Measurements from ENCODE around the gene KDM4B. TPM values are rescaled to one million over a fixed set of nuclear protein-coding genes. Genes with fewer than 3 reads are reported as not detected.

KDM4B gene
- total and polyA plus RNA-seq, 10 of the 15 experiments (the other 5 are each of a cell fraction or from before 2014, with no cell fraction given) = 0.47 to 49.6 (median 16.2) TPM

GRCh38 chr19:5040544-5041167, 71.7 kb downstream of the KDM4B start:
- ChIA-PET CTCF (no interaction called here), SMC1A (ENCODE audit: uncharacterized antibody, unreplicated experiment) (no interaction called here), RAD21 (ENCODE audit: unreplicated experiment) (no interaction called here), POLR2A (no interaction called here)
- DNase-seq (ENCODE audit: low read depth, low spot score) (no peak), ATAC-seq (no peak), FAIRE-seq (no peak)
- TF ChIP-seq CBFB (IDR thresholded peaks at IDR 0.05; ENCODE audit: low read depth) = no peak
- H2AFZ ChIP-seq (ENCODE audit: control insufficient read depth, low read depth, low read length) = no peak overlapping the region
- in situ Hi-C loops (cut with MboI) (no loop called here), intact Hi-C loops (cut with micrococcal nuclease; ENCODE audit: unreplicated experiment) (no loop called here)
- no peaks in the 10 kb centered on the region for H3K4me1 ChIP-seq (ENCODE audit: control insufficient read depth, insufficient read depth, low read length)
- H3K9me3 ChIP-seq (replicated peaks; ENCODE audit: control insufficient read depth, insufficient read depth, low read length) = no peaks in the 10 kb centered on the region
- H3K4me3 ChIP-seq = no peak overlapping the region
- H3K79me2 ChIP-seq (ENCODE audit: control insufficient read depth, insufficient read depth, low read length) = no peaks in the 10 kb centered on the region
- BruUV-seq (replicated peaks) = no TSS peak
- no peaks in the 10 kb centered on the region; the same call in 1 of the 2 replicates for H4K20me1 ChIP-seq (ENCODE audit: control insufficient read depth, insufficient read depth)
- H3K36me3 ChIP-seq (ENCODE audit: control insufficient read depth in 2 of 2, insufficient read depth in 2 of 2, low read length in 1 of 2) = peaks cover 20 to 26% of the 10 kb centered on the region in 2 experiments
- H3K27me3 ChIP-seq (replicated peaks in 1 of 2; ENCODE audit: control insufficient read depth in 2 of 2, insufficient read depth in 2 of 2, low read length in 1 of 2) = no peaks in the 10 kb centered on the region
- no peak overlapping the region for H3K4me2 ChIP-seq (ENCODE audit: control insufficient read depth, insufficient read depth)
- H3K9ac ChIP-seq (ENCODE audit: control insufficient read depth, insufficient read depth, low read length) = no peak overlapping the region
- no peak overlapping the region for H3K27ac ChIP-seq (ENCODE audit: control insufficient read depth, insufficient read depth)
- WGBS (ENCODE audit: insufficient coverage, insufficient replicate concordance, low lambda C conversion rate, missing lambda C conversion rate) = 98% methylated on average over 28 of the region's 28 CpGs

GRCh38 chr19:5041168-5041912, 72.4 kb downstream of the KDM4B start:
- DNase-seq (ENCODE audit: low read depth, low spot score) = no peak
- Histone ChIP-seq H3K27me3 (replicated peaks in 1 of 2; ENCODE audit: control insufficient read depth in 2 of 2, insufficient read depth in 2 of 2, low read length in 1 of 2) (no peaks in the 10 kb centered on the region), H3K4me1 (ENCODE audit: control insufficient read depth, insufficient read depth, low read length) (no peaks in the 10 kb centered on the region), H4K20me1 (ENCODE audit: control insufficient read depth, insufficient read depth) (no peaks in the 10 kb centered on the region; the same call in 1 of the 2 replicates), H3K27ac (ENCODE audit: control insufficient read depth, insufficient read depth) (no peak overlapping the region), H3K79me2 (ENCODE audit: control insufficient read depth, insufficient read depth, low read length) (no peaks in the 10 kb centered on the region), H2AFZ (ENCODE audit: control insufficient read depth, low read depth, low read length) (no peak overlapping the region), H3K36me3 (ENCODE audit: control insufficient read depth in 2 of 2, insufficient read depth in 2 of 2, low read length in 1 of 2) (peaks cover 20 to 26% of the 10 kb centered on the region in 2 experiments), H3K4me2 (ENCODE audit: control insufficient read depth, insufficient read depth) (no peak overlapping the region), H3K9me3 (replicated peaks; ENCODE audit: control insufficient read depth, insufficient read depth, low read length) (no peaks in the 10 kb centered on the region), H3K9ac (ENCODE audit: control insufficient read depth, insufficient read depth, low read length) (no peak overlapping the region), H3K4me3 (no peak overlapping the region)
- no peak for FAIRE-seq
- SMC1A ChIA-PET (ENCODE audit: uncharacterized antibody, unreplicated experiment) = interaction anchor here (1.0 kb wide), 1 partner anchor 10 kb away, joined by 3 read pairs; no protein-coding TSS in a partner anchor
- no peak for ATAC-seq
- intact Hi-C loops (cut with micrococcal nuclease; ENCODE audit: unreplicated experiment) (no loop called here), in situ Hi-C loops (cut with MboI) (no loop called here)
- POLR2A ChIA-PET = no interaction called here
- RAD21 ChIA-PET (ENCODE audit: unreplicated experiment) = no interaction called here
- WGBS (ENCODE audit: insufficient coverage, insufficient replicate concordance, low lambda C conversion rate, missing lambda C conversion rate) = 94% methylated on average over 27 of the region's 29 CpGs
- CTCF ChIA-PET = no interaction called here
- no TSS peak for BruUV-seq (replicated peaks)
- no peak for TF ChIP-seq ZNF24 (IDR thresholded peaks at IDR 0.05)
- TF ChIP-seq IRF3 (IDR thresholded peaks at IDR 0.05) = no peak
- TF ChIP-seq ZNF274 (IDR thresholded peaks at IDR 0.05; ENCODE audit: insufficient read depth, insufficient read length) = no peak
- no peak for TF ChIP-seq GATAD2B (conservative IDR thresholded peaks at IDR 0.05; ENCODE audit: low read depth)
- no peak for TF ChIP-seq NR2C1 (IDR thresholded peaks at IDR 0.05)
- no peak for TF ChIP-seq MEF2B (IDR thresholded peaks at IDR 0.05; ENCODE audit: partially characterized antibody, poor library complexity, severe bottlenecking)
- no peak for TF ChIP-seq RUNX3 (IDR thresholded peaks at IDR 0.05; ENCODE audit: low read length)
- no peak for TF ChIP-seq ATF3 (IDR thresholded peaks at IDR 0.05; ENCODE audit: borderline replicate concordance, extremely low read depth, low read depth, low read length)
- no peak for TF ChIP-seq BACH1 (IDR thresholded peaks at IDR 0.05; ENCODE audit: borderline replicate concordance)
- no peak for TF ChIP-seq SMAD5 (IDR thresholded peaks at IDR 0.05; ENCODE audit: low read depth)
- no peak for TF ChIP-seq USF1 (IDR thresholded peaks at IDR 0.05; ENCODE audit: borderline replicate concordance, extremely low read length, insufficient read depth, low read depth, low read length)
- no peak for TF ChIP-seq TAF1 (IDR thresholded peaks at IDR 0.05; ENCODE audit: borderline replicate concordance, low read depth, low read length)
- TF ChIP-seq RAD21 (IDR thresholded peaks at IDR 0.05; ENCODE audit: insufficient read depth, low read depth, low read length) = no peak
- no peak for TF ChIP-seq BRCA1 (IDR thresholded peaks at IDR 0.05; ENCODE audit: low read depth, low read length)

Data from GM12878 (cell line).